Measurements from ENCODE around the gene AGO3. TPM values are rescaled to one million over a fixed set of nuclear protein-coding genes. Genes with fewer than 3 reads are reported as not detected.

The AGO3 gene
- total and polyA plus RNA-seq, 2 donors (not counting 3 experiments of a cell fraction or from before 2014, with no cell fraction given), result 10.4 to 21.1 TPM

DNA sequence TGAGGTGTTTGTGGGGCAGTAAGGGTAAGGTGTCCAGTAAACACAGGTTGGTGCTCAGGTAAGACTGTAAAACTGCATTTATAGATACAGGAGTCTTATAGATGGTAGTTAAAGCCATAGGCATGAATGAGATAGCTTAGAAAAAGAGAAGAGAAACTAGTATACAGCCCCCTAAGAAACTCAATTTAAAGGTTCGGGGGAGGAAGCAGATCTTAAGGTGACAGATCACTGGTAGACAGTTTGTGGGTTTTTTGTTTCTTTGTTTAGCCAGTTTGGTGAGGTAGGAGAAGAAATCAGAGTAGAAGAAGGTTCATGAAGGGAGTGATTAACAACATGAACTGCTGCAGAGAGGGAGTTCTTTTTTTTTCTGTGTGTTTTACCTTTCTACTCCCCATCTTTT is 6.1 kb upstream of the AGO3 start:
- Histone ChIP-seq H3K9me3 (replicated peaks; ENCODE audit: control insufficient read depth, insufficient read depth, low read length) (no peaks in the 10 kb centered on the region), H3K27me3 (ENCODE audit: control insufficient read depth in 2 of 2, insufficient read depth in 2 of 2, low read length in 2 of 2) (no peaks in the 10 kb centered on the region), H3K4me3 (replicated peaks in 1 of 3; ENCODE audit: insufficient read depth in 1 of 3, low read depth in 1 of 3, low read length in 3 of 3) (no peak overlapping the region), H3K27ac (ENCODE audit: insufficient read depth, low read depth, low read length) (no peak overlapping the region), H3K79me2 (ENCODE audit: control insufficient read depth, insufficient read depth, low read length) (no peaks in the 10 kb centered on the region), H4K20me1 (replicated peaks; ENCODE audit: control insufficient read depth, extremely low read depth, insufficient read depth, low read length) (no peaks in the 10 kb centered on the region), H2AFZ (ENCODE audit: low read depth, low read length) (no peak overlapping the region), H3K9ac (replicated peaks; ENCODE audit: extremely low read depth, insufficient read depth, low read length) (no peak overlapping the region), H3K9me1 (replicated peaks; ENCODE audit: control insufficient read depth, extremely low read depth, insufficient read depth, low read length) (no peaks in the 10 kb centered on the region), H3K36me3 (ENCODE audit: control insufficient read depth in 2 of 2, extremely low read depth in 1 of 2, insufficient read depth in 2 of 2, low read length in 2 of 2) (peaks cover 0 to 3% of the 10 kb centered on the region in 2 experiments), H3K4me2 (ENCODE audit: insufficient read depth, low read length) (no peak overlapping the region), H3K4me1 (ENCODE audit: control insufficient read depth, extremely low read depth, insufficient read depth, low read length) (peaks cover 4% of the 10 kb centered on the region)
- no peak for DNase-seq (ENCODE audit: low read depth, low spot score)
- no peak for FAIRE-seq
- POLR2A ChIA-PET, result no interaction called here
- TF ChIP-seq MYC (IDR thresholded peaks at IDR 0.05; ENCODE audit: low read depth, low read length) (no peak), EZH2 (IDR thresholded peaks at IDR 0.05; ENCODE audit: borderline replicate concordance, low read depth, low read length, severe bottlenecking) (no peak)
- no TSS peak for BruUV-seq (replicated peaks)
- CTCF ChIA-PET, result no interaction called here
- dilution Hi-C loops (cut with MboI; ENCODE audit: extremely low pct_ligation_motif_present, low sequenced_read_pairs) (no loop called here), intact Hi-C loops (cut with micrococcal nuclease) (no loop called here)

- BruUV-seq (replicated peaks), result no TSS peak
These were observed 5.2 kb upstream of the AGO3 start for GRCh38 chr1:35925741-35926140.

More at GRCh38 chr1:35925741-35926140, 5.2 kb upstream of the AGO3 start:
- Histone ChIP-seq H3K9ac (replicated peaks; ENCODE audit: extremely low read depth, insufficient read depth, low read length) (no peak overlapping the region), H2AFZ (ENCODE audit: low read depth, low read length) (no peak overlapping the region), H3K9me1 (replicated peaks; ENCODE audit: control insufficient read depth, extremely low read depth, insufficient read depth, low read length) (no peaks in the 10 kb centered on the region), H3K4me3 (replicated peaks in 1 of 3; ENCODE audit: insufficient read depth in 1 of 3, low read depth in 1 of 3, low read length in 3 of 3) (no peak overlapping the region), H3K79me2 (ENCODE audit: control insufficient read depth, insufficient read depth, low read length) (no peaks in the 10 kb centered on the region), H3K27me3 (ENCODE audit: control insufficient read depth in 2 of 2, insufficient read depth in 2 of 2, low read length in 2 of 2) (no peaks in the 10 kb centered on the region), H4K20me1 (replicated peaks; ENCODE audit: control insufficient read depth, extremely low read depth, insufficient read depth, low read length) (no peaks in the 10 kb centered on the region), H3K9me3 (replicated peaks; ENCODE audit: control insufficient read depth, insufficient read depth, low read length) (no peaks in the 10 kb centered on the region), H3K27ac (ENCODE audit: insufficient read depth, low read depth, low read length) (no peak overlapping the region), H3K4me2 (ENCODE audit: insufficient read depth, low read length) (no peak overlapping the region), H3K36me3 (ENCODE audit: control insufficient read depth in 2 of 2, extremely low read depth in 1 of 2, insufficient read depth in 2 of 2, low read length in 2 of 2) (no peaks in the 10 kb centered on the region), H3K4me1 (ENCODE audit: control insufficient read depth, extremely low read depth, insufficient read depth, low read length) (peaks cover 6% of the 10 kb centered on the region)
- TF ChIP-seq MAX (IDR thresholded peaks at IDR 0.05; ENCODE audit: insufficient read depth, insufficient read length), result no peak
- TF ChIP-seq POLR2AphosphoS5 (IDR thresholded peaks at IDR 0.05; ENCODE audit: insufficient read depth, low read depth, low read length), result no peak
- TF ChIP-seq GATA2 (IDR thresholded peaks at IDR 0.05; ENCODE audit: insufficient read depth, insufficient read length, low read depth, low read length), result no peak
- TF ChIP-seq JUN (IDR thresholded peaks at IDR 0.05; ENCODE audit: borderline replicate concordance, insufficient read depth, insufficient read length, low read depth), result no peak
- TF ChIP-seq, protein P1, sequence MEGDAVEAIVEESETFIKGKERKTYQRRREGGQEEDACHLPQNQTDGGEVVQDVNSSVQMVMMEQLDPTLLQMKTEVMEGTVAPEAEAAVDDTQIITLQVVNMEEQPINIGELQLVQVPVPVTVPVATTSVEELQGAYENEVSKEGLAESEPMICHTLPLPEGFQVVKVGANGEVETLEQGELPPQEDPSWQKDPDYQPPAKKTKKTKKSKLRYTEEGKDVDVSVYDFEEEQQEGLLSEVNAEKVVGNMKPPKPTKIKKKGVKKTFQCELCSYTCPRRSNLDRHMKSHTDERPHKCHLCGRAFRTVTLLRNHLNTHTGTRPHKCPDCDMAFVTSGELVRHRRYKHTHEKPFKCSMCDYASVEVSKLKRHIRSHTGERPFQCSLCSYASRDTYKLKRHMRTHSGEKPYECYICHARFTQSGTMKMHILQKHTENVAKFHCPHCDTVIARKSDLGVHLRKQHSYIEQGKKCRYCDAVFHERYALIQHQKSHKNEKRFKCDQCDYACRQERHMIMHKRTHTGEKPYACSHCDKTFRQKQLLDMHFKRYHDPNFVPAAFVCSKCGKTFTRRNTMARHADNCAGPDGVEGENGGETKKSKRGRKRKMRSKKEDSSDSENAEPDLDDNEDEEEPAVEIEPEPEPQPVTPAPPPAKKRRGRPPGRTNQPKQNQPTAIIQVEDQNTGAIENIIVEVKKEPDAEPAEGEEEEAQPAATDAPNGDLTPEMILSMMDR (IDR thresholded peaks at IDR 0.05; ENCODE audit: extremely low read depth in 1 of 2, insufficient read depth in 1 of 2, low read depth in 1 of 2, low read length in 2 of 2), result no peak
- TF ChIP-seq FOS (IDR thresholded peaks at IDR 0.05; ENCODE audit: borderline replicate concordance, insufficient read depth, low read length), result no peak
- no peak for TF ChIP-seq POLR2A (IDR thresholded peaks at IDR 0.05; ENCODE audit: low read depth, low read length)
- no peak for TF ChIP-seq EZH2 (IDR thresholded peaks at IDR 0.05; ENCODE audit: borderline replicate concordance, low read depth, low read length, severe bottlenecking)
- TF ChIP-seq MYC (IDR thresholded peaks at IDR 0.05; ENCODE audit: low read depth, low read length), result no peak
- DNase-seq (ENCODE audit: low read depth, low spot score), result no peak
- ChIA-PET POLR2A (no interaction called here), CTCF (no interaction called here)
- intact Hi-C loops (cut with micrococcal nuclease), result no loop called here
- dilution Hi-C loops (cut with MboI; ENCODE audit: extremely low pct_ligation_motif_present, low sequenced_read_pairs), result no loop called here
- FAIRE-seq, result no peak

All from endothelial cell of umbilical vein (primary cell).